Keratinocyte (primary cell): ENCODE measurements around the gene PTPRN2.

Experiments
- CTCF ChIP-seq, 3 experiments: IDR thresholded peaks in 1 of 3; conservative IDR thresholded peaks in 1 of 3; optimal IDR thresholded peaks in 1 of 3; 2 replicates in 2 of 3; 3 replicates in 1 of 3; pipeline versions ENCODE3 to v1.5.1; 2011; ENCODE audit warnings: low read length in 3 of 3, mild to moderate bottlenecking in 3 of 3, moderate library complexity in 2 of 3, control low read depth in 1 of 3, inconsistent platforms in 1 of 3; ENCODE audit not compliant: insufficient read depth in 2 of 3; ENCODE audit errors: extremely low read depth in 1 of 3
- EZH2 ChIP-seq: IDR thresholded peaks from one replicate; pipeline ENCODE4 v1.6.1; 2012; ENCODE audit warnings: inconsistent platforms, mild to moderate bottlenecking, low read length, moderate library complexity

GRCh38 chr7:157893535-157894044 lies 694.0 kb downstream of the PTPRN2 start:
- TF ChIP-seq EZH2 = no peak
- TF ChIP-seq CTCF (optimal IDR thresholded peaks at IDR 0.05 in 1 of 3, IDR thresholded peaks at IDR 0.05 in 1 of 3, conservative IDR thresholded peaks at IDR 0.05 in 1 of 3; ENCODE audit: extremely low read depth in 1 of 3, insufficient read depth in 2 of 3, low read length in 3 of 3) = no peak
